ENCODE results near the gene CHTOP. TPM values are rescaled to one million over a fixed set of nuclear protein-coding genes. Genes with fewer than 3 reads are reported as not detected.

CHTOP gene
- total RNA-seq, 1 donor from 2014 or later = 67.3 TPM

GRCh38 chr1:153658400-153659174, 24.7 kb downstream of the CHTOP start, which contains the start of gene SNAPIN:
SNAPIN (plus strand) TSS chr1:153658703; CDS start chr1:153658744, 41 bp downstream.
- peaks cover 0 to 30% of the 10 kb centered on the region in 2 donors for H3K36me3 ChIP-seq
- no peak for DNase-seq (ENCODE audit: extremely low spot score in 2 of 2)
- peak within 1 kb of the TSS; percentile 97 for H3K27ac ChIP-seq
- H3K4me3 ChIP-seq = peak within 1 kb of the TSS; percentile 76 to 78
- no peaks in the 10 kb centered on the region for H3K9me3 ChIP-seq
- intact Hi-C loops (cut with DNase I) = no loop called here
- H3K4me1 ChIP-seq = peaks cover 12% of the 10 kb centered on the region
- H3K27me3 ChIP-seq = no peaks in the 10 kb centered on the region
- peak; percentile 91 to 94 for TF ChIP-seq POLR2AphosphoS5 (IDR thresholded peaks at IDR 0.05; ENCODE audit: insufficient read depth in 1 of 2, low read depth in 1 of 2)
- peak in 1 of 2 donors; percentile 24 for TF ChIP-seq POLR2A (IDR thresholded peaks at IDR 0.05)
- TF ChIP-seq CTCF (IDR thresholded peaks at IDR 0.05) = no peak

GRCh38 chr1:153659175-153659534, 25.3 kb downstream of the CHTOP start:
- no peaks in the 10 kb centered on the region for H3K9me3 ChIP-seq
- H3K27ac ChIP-seq = peak overlapping the region; percentile 97
- H3K36me3 ChIP-seq = peaks cover 0 to 36% of the 10 kb centered on the region in 2 donors
- TF ChIP-seq POLR2AphosphoS5 (IDR thresholded peaks at IDR 0.05; ENCODE audit: insufficient read depth in 1 of 2, low read depth in 1 of 2) = no peak
- TF ChIP-seq POLR2A (IDR thresholded peaks at IDR 0.05) = no peak
- TF ChIP-seq CTCF (IDR thresholded peaks at IDR 0.05) = no peak
- no peaks in the 10 kb centered on the region for H3K27me3 ChIP-seq
- H3K4me1 ChIP-seq = peaks cover 12% of the 10 kb centered on the region
- H3K4me3 ChIP-seq = peak overlapping the region; percentile 76 to 78
- intact Hi-C loops (cut with DNase I) = no loop called here
- DNase-seq (ENCODE audit: extremely low spot score in 2 of 2) = no peak

GRCh38 chr1:153659656-153660055, 25.8 kb downstream of the CHTOP start:
- Histone ChIP-seq H3K27me3 (no peaks in the 10 kb centered on the region), H3K4me1 (peaks cover 12% of the 10 kb centered on the region), H3K36me3 (peaks cover 0 to 41% of the 10 kb centered on the region in 2 donors), H3K9me3 (no peaks in the 10 kb centered on the region), H3K4me3 (peak overlapping the region; percentile 76 to 78), H3K27ac (peak overlapping the region; percentile 97)
- DNase-seq (ENCODE audit: extremely low spot score in 2 of 2) = no peak
- no peak for TF ChIP-seq CTCF (IDR thresholded peaks at IDR 0.05)
- TF ChIP-seq POLR2AphosphoS5 (IDR thresholded peaks at IDR 0.05; ENCODE audit: insufficient read depth in 1 of 2, low read depth in 1 of 2) = no peak
- intact Hi-C loops (cut with DNase I) = no loop called here

GRCh38 chr1:153661111-153661708, 27.3 kb downstream of the CHTOP start:
- intact Hi-C loops (cut with DNase I) = no loop called here
- no peak overlapping the region for H3K27ac ChIP-seq

More at GRCh38 chr1:153661111-153661708, 27.3 kb downstream of the CHTOP start:
- Histone ChIP-seq H3K27me3 (no peaks in the 10 kb centered on the region), H3K9me3 (no peaks in the 10 kb centered on the region), H3K4me1 (peaks cover 12% of the 10 kb centered on the region), H3K36me3 (peaks cover 0 to 57% of the 10 kb centered on the region in 2 donors), H3K4me3 (no peak overlapping the region)
- no peak for DNase-seq (ENCODE audit: extremely low spot score in 2 of 2)
- no peak for TF ChIP-seq POLR2A (IDR thresholded peaks at IDR 0.05)
- no peak for TF ChIP-seq CTCF (IDR thresholded peaks at IDR 0.05)
- TF ChIP-seq POLR2AphosphoS5 (IDR thresholded peaks at IDR 0.05; ENCODE audit: insufficient read depth in 1 of 2, low read depth in 1 of 2) = no peak
